ENCODE results near the gene MIAT. TPM values are rescaled to one million over a fixed set of nuclear protein-coding genes. Genes with fewer than 3 reads are reported as not detected.

MIAT gene
- total and polyA plus RNA-seq, 11 donors, result 0.12 to 2.7 (median 0.47) TPM

- Histone ChIP-seq H3K9me3 (no peaks in the 10 kb centered on the region), H3K27me3 (no peaks in the 10 kb centered on the region), H3K27ac (no peak overlapping the region), H3K36me3 (peaks cover 0 to 38% (median 14%) of the 10 kb centered on the region in 9 donors), H3K4me3 (no peak overlapping the region), H3K4me1 (peaks cover 0 to 15% (median 4%) of the 10 kb centered on the region in 12 donors)
- 94 to 99% (median 96%) methylated on average over 6 of the region's 6 CpGs for WGBS, 4 donors
- DNase-seq, result no peak
- intact Hi-C loops (cut with DNase I), result no loop called here
- ATAC-seq, result no peak
- no peak for TF ChIP-seq CTCF (IDR thresholded peaks at IDR 0.05)
- TF ChIP-seq POLR2A (IDR thresholded peaks at IDR 0.05), result no peak
These were observed 58.1 kb downstream of the MIAT start for GRCh38 chr22:26715392-26715936.

- peaks cover 0 to 49% (median 22%) of the 10 kb centered on the region in 9 donors for H3K36me3 ChIP-seq
- WGBS, 4 donors, result 95 to 97% (median 96%) methylated on average over 5 of the region's 5 CpGs
These were observed 61.1 kb downstream of the MIAT start for GRCh38 chr22:26718488-26718887.

DNA sequence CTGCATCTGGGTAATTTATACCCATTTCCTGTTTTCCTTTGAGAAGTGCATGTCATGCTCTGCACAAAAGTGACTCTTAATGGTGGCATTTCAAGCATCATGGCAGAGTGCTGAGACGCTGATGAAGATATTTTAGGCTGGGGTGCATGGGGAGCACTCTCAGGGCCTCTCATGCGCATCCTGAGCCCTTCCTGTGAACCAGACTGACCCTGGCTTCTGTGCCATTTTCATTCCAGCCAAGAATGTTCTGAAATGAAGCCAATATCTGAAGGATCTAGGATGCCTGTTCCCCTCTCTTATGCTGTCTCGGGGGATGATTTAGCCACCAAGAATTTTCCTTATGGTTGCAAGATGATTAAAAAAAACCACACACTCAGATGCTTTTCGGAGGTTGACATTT lies 61.5 kb downstream of the MIAT start:
- Histone ChIP-seq H3K9me3 (no peaks in the 10 kb centered on the region), H3K27ac (no peak overlapping the region), H3K4me1 (peaks cover 0 to 12% (median 0%) of the 10 kb centered on the region in 12 donors), H3K27me3 (no peaks in the 10 kb centered on the region), H3K36me3 (peaks cover 0 to 49% (median 22%) of the 10 kb centered on the region in 9 donors), H3K4me3 (no peak overlapping the region)
- WGBS, 4 donors, result 35 to 41% (median 39%) methylated on average over 4 of the region's 4 CpGs
- ATAC-seq, result no peak
- intact Hi-C loops (cut with DNase I), result no loop called here
- no peak for DNase-seq
- TF ChIP-seq POLR2A (IDR thresholded peaks at IDR 0.05) (no peak), CTCF (IDR thresholded peaks at IDR 0.05) (no peak)

More at GRCh38 chr22:26718488-26718887, 61.1 kb downstream of the MIAT start:
- TF ChIP-seq POLR2A (IDR thresholded peaks at IDR 0.05) (no peak), CTCF (IDR thresholded peaks at IDR 0.05) (no peak)
- ATAC-seq, result no peak
- H3K27me3 ChIP-seq, result no peaks in the 10 kb centered on the region
- peaks cover 0 to 14% (median 0%) of the 10 kb centered on the region in 12 donors for H3K4me1 ChIP-seq
- H3K4me3 ChIP-seq, result no peak overlapping the region
- no peak for DNase-seq
- H3K9me3 ChIP-seq, result no peaks in the 10 kb centered on the region
- H3K27ac ChIP-seq, result no peak overlapping the region
- intact Hi-C loops (cut with DNase I), result no loop called here

GRCh38 chr22:26722159-26722558 lies 64.8 kb downstream of the MIAT start:
- intact Hi-C loops (cut with DNase I), result no loop called here
- no peak for TF ChIP-seq POLR2A (IDR thresholded peaks at IDR 0.05)
- no peak for TF ChIP-seq CTCF (IDR thresholded peaks at IDR 0.05)
- no peaks in the 10 kb centered on the region for H3K9me3 ChIP-seq
- H3K4me1 ChIP-seq, result peaks cover 0 to 9% (median 0%) of the 10 kb centered on the region in 12 donors
- H3K27ac ChIP-seq, result no peak overlapping the region
- ATAC-seq (no peak), DNase-seq (no peak)
- H3K27me3 ChIP-seq, result no peaks in the 10 kb centered on the region
- 97 to 99% (median 98%) methylated on average over 3 of the region's 3 CpGs for WGBS, 4 donors
- H3K4me3 ChIP-seq, result no peak overlapping the region
- H3K36me3 ChIP-seq, result peaks cover 0 to 53% (median 23%) of the 10 kb centered on the region in 9 donors

Data from heart left ventricle (tissue), 16 donors.